Measurements from ENCODE around the gene HOXD12. TPM values are rescaled to one million over a fixed set of nuclear protein-coding genes. Genes with fewer than 3 reads are reported as not detected.

HOXD12 gene
- total RNA-seq = not detected

GRCh38 chr2:176099728-176100546, at the start of gene HOXD12:
TSS of gene HOXD12 (plus strand) at chr2:176099795. CDS start at chr2:176099802, 7 bp downstream.
- H3K27me3 Mint-ChIP-seq = peaks cover 89% of the 10 kb centered on the region
- H3K9me3 Mint-ChIP-seq = no peaks in the 10 kb centered on the region
- H3K4me1 Mint-ChIP-seq (ENCODE audit: low read depth) = peaks cover 21% of the 10 kb centered on the region
- CTCF ChIA-PET = interaction anchor here (6.1 kb wide), 1 partner anchor 411 kb away, joined by 94 read pairs; no protein-coding TSS in a partner anchor
- ATAC-seq (no peak), DNase-seq (no peak)
- intact Hi-C loops (cut with micrococcal nuclease) = loop anchor here (5.0 kb wide), 1 partner anchor 733 kb away; no protein-coding TSS in a partner anchor
- H3K36me3 Mint-ChIP-seq (ENCODE audit: low read depth) = no peaks in the 10 kb centered on the region
- no peak for TF ChIP-seq CTCF (IDR thresholded peaks at IDR 0.05)
- H3K4me3 Mint-ChIP-seq = no peak within 1 kb of the TSS
- POLR2A ChIA-PET = no interaction called here
- H3K27ac Mint-ChIP-seq = no peak within 1 kb of the TSS

GRCh38 chr2:176056406-176056805, 43.2 kb upstream of the HOXD12 start:
- intact Hi-C loops (cut with micrococcal nuclease) = no loop called here
- ATAC-seq = no peak
- no peaks in the 10 kb centered on the region for H3K36me3 Mint-ChIP-seq (ENCODE audit: low read depth)

GRCh38 chr2:176063958-176064357, 35.6 kb upstream of the HOXD12 start:
- DNase-seq (no peak), ATAC-seq (no peak)
- TF ChIP-seq CTCF (IDR thresholded peaks at IDR 0.05) = no peak
- H3K4me3 Mint-ChIP-seq = no peak overlapping the region
- H3K4me1 Mint-ChIP-seq (ENCODE audit: low read depth) = peaks cover 8% of the 10 kb centered on the region
- peaks cover 52% of the 10 kb centered on the region for H3K27me3 Mint-ChIP-seq
- no peak overlapping the region for H3K27ac Mint-ChIP-seq
- no peaks in the 10 kb centered on the region for H3K9me3 Mint-ChIP-seq
- intact Hi-C loops (cut with micrococcal nuclease) = no loop called here
- CTCF ChIA-PET = interaction anchor here (1.1 kb wide), 1 partner anchor 63 kb away, joined by 4 read pairs; no protein-coding TSS in a partner anchor
- POLR2A ChIA-PET = no interaction called here
- no peaks in the 10 kb centered on the region for H3K36me3 Mint-ChIP-seq (ENCODE audit: low read depth)

More at GRCh38 chr2:176056406-176056805, 43.2 kb upstream of the HOXD12 start:
- ChIA-PET CTCF (no interaction called here), POLR2A (no interaction called here)
- H3K9me3 Mint-ChIP-seq = no peaks in the 10 kb centered on the region
- H3K27ac Mint-ChIP-seq = no peak overlapping the region
- no peaks in the 10 kb centered on the region for H3K4me1 Mint-ChIP-seq (ENCODE audit: low read depth)
- TF ChIP-seq CTCF (IDR thresholded peaks at IDR 0.05) = no peak
- no peak overlapping the region for H3K4me3 Mint-ChIP-seq
- DNase-seq = no peak
- peaks cover 27% of the 10 kb centered on the region for H3K27me3 Mint-ChIP-seq

- ATAC-seq (no peak), DNase-seq (no peak)
- H3K36me3 Mint-ChIP-seq (ENCODE audit: low read depth) = no peaks in the 10 kb centered on the region
- TF ChIP-seq CTCF (IDR thresholded peaks at IDR 0.05) = no peak
- peaks cover 8% of the 10 kb centered on the region for H3K4me1 Mint-ChIP-seq (ENCODE audit: low read depth)
- intact Hi-C loops (cut with micrococcal nuclease) = no loop called here
- no peak overlapping the region for H3K27ac Mint-ChIP-seq
- H3K9me3 Mint-ChIP-seq = no peaks in the 10 kb centered on the region
- ChIA-PET POLR2A (no interaction called here), CTCF (no interaction called here)
- H3K27me3 Mint-ChIP-seq = peaks cover 72% of the 10 kb centered on the region
- H3K4me3 Mint-ChIP-seq = no peak overlapping the region
These were observed 32.7 kb upstream of the HOXD12 start for GRCh38 chr2:176066645-176067588.
